Stimulated activated CD4-positive, alpha-beta T cell treated with anti-CD3 and anti-CD28 coated beads, Interleukin-2, amount 100 ng/mL, for 48 hours (primary cell): ENCODE data around the gene N4BP3.

Source experiments
- DNase-seq, 2 donors: peaks; one replicate each; pipeline ENCODE4 v3.0.0-alpha.2; 2020

Gene N4BP3

GRCh38 chr5:178152491-178153444 is 39.4 kb downstream of the N4BP3 start:
- DNase-seq = no peak

GRCh38 chr5:178153530-178154340 is 40.4 kb downstream of the N4BP3 start, which contains the start of gene NHP2:
Gene NHP2 (minus strand): TSS chr5:178153885. CDS start chr5:178153817, 68 bp downstream.
- peak; percentile 98 to 99 for DNase-seq

- no peak for DNase-seq
These were observed 41.7 kb downstream of the N4BP3 start for GRCh38 chr5:178155065-178155464.

GRCh38 chr5:178160176-178160575 is 46.8 kb downstream of the N4BP3 start:
- DNase-seq = no peak

- no peak for DNase-seq
These were observed 49.1 kb downstream of the N4BP3 start for GRCh38 chr5:178162481-178162880.

- peak; percentile 96 to 97 for DNase-seq
These were observed 50.7 kb downstream of the N4BP3 start for GRCh38 chr5:178163772-178164735.

GRCh38 chr5:178165581-178165980 is 52.2 kb downstream of the N4BP3 start:
- DNase-seq = no peak

- no peak for DNase-seq
These were observed 57.1 kb downstream of the N4BP3 start for GRCh38 chr5:178170455-178170854.

- DNase-seq = no peak
These were observed 61.1 kb downstream of the N4BP3 start for GRCh38 chr5:178174456-178174855.
